Muscle layer of colon (tissue), 2 donors: Measurements from ENCODE around the gene DMD.

ENCODE experiments used
- H3K27ac ChIP-seq: one replicate; pipeline ENCODE4 v1.7.0; 2013; ENCODE audit warnings: low read depth, mild to moderate bottlenecking, low read length, moderate library complexity
- H3K27me3 ChIP-seq, 2 donors: one replicate each; pipeline ENCODE4 v1.7.0; 2013; ENCODE audit warnings: low read length in 2 of 2, mild to moderate bottlenecking in 2 of 2; ENCODE audit not compliant: insufficient read depth in 2 of 2, control insufficient read depth in 1 of 2
- H3K36me3 ChIP-seq: one replicate; pipeline ENCODE4 v1.7.0; 2013; ENCODE audit warnings: mild to moderate bottlenecking, low read length; ENCODE audit not compliant: insufficient read depth
- H3K4me1 ChIP-seq: one replicate; pipeline ENCODE4 v1.7.0; 2013; ENCODE audit warnings: mild to moderate bottlenecking, low read length; ENCODE audit not compliant: insufficient read depth
- H3K4me3 ChIP-seq, 2 donors: one replicate each; pipeline ENCODE4 v1.7.0; 2013; ENCODE audit warnings: low read length in 2 of 2, low read depth in 1 of 2, mild to moderate bottlenecking in 1 of 2, moderate library complexity in 1 of 2
- H3K9ac ChIP-seq: one replicate; pipeline ENCODE4 v1.7.0; 2013; ENCODE audit warnings: low read length
- H3K9me3 ChIP-seq: one replicate; pipeline ENCODE4 v1.7.0; 2013; ENCODE audit warnings: mild to moderate bottlenecking, low read length
- donor health status: abdominal sarcoma.
- donor health status: Adenocarcinoma of cecum.

Gene DMD

GRCh38 chrX:32397562-32398216, 813.7 kb downstream of the DMD start:
- no peaks in the 10 kb centered on the region for H3K27me3 ChIP-seq
- H3K9me3 ChIP-seq: no peaks in the 10 kb centered on the region
- H3K9ac ChIP-seq: no peak overlapping the region
- H3K4me3 ChIP-seq: no peak overlapping the region
- no peak overlapping the region for H3K27ac ChIP-seq
- no peaks in the 10 kb centered on the region for H3K36me3 ChIP-seq
- no peaks in the 10 kb centered on the region for H3K4me1 ChIP-seq

GRCh38 chrX:32395878-32396277, 815.5 kb downstream of the DMD start:
- Histone ChIP-seq H3K9ac (no peak overlapping the region), H3K4me1 (no peaks in the 10 kb centered on the region), H3K9me3 (no peaks in the 10 kb centered on the region), H3K36me3 (no peaks in the 10 kb centered on the region), H3K27me3 (no peaks in the 10 kb centered on the region), H3K27ac (no peak overlapping the region), H3K4me3 (no peak overlapping the region)

GRCh38 chrX:32392655-32393054, 818.7 kb downstream of the DMD start:
- H3K4me3 ChIP-seq: no peak overlapping the region
- H3K27me3 ChIP-seq: no peaks in the 10 kb centered on the region
- no peak overlapping the region for H3K27ac ChIP-seq
- no peaks in the 10 kb centered on the region for H3K36me3 ChIP-seq
- no peaks in the 10 kb centered on the region for H3K4me1 ChIP-seq
- no peaks in the 10 kb centered on the region for H3K9me3 ChIP-seq
- H3K9ac ChIP-seq: no peak overlapping the region

GRCh38 chrX:32370456-32371205, 840.7 kb downstream of the DMD start:
- no peak overlapping the region for H3K4me3 ChIP-seq
- no peak overlapping the region for H3K27ac ChIP-seq
- no peak overlapping the region for H3K9ac ChIP-seq
- H3K27me3 ChIP-seq: no peaks in the 10 kb centered on the region
- no peaks in the 10 kb centered on the region for H3K9me3 ChIP-seq
- H3K36me3 ChIP-seq: no peaks in the 10 kb centered on the region
- H3K4me1 ChIP-seq: no peaks in the 10 kb centered on the region

GRCh38 chrX:32293962-32294700, 917.2 kb downstream of the DMD start:
- Histone ChIP-seq H3K36me3 (no peaks in the 10 kb centered on the region), H3K4me3 (no peak overlapping the region), H3K27ac (no peak overlapping the region), H3K9ac (no peak overlapping the region), H3K4me1 (no peaks in the 10 kb centered on the region), H3K9me3 (no peaks in the 10 kb centered on the region), H3K27me3 (no peaks in the 10 kb centered on the region)

GRCh38 chrX:32289356-32289755, 922.0 kb downstream of the DMD start:
- Histone ChIP-seq H3K27ac (no peak overlapping the region), H3K27me3 (no peaks in the 10 kb centered on the region), H3K36me3 (no peaks in the 10 kb centered on the region), H3K4me3 (no peak overlapping the region), H3K4me1 (no peaks in the 10 kb centered on the region), H3K9me3 (no peaks in the 10 kb centered on the region), H3K9ac (no peak overlapping the region)

GRCh38 chrX:32281853-32282252, 929.5 kb downstream of the DMD start:
- no peaks in the 10 kb centered on the region for H3K27me3 ChIP-seq
- no peak overlapping the region for H3K9ac ChIP-seq
- no peak overlapping the region for H3K4me3 ChIP-seq
- H3K36me3 ChIP-seq: no peaks in the 10 kb centered on the region
- no peak overlapping the region for H3K27ac ChIP-seq
- H3K4me1 ChIP-seq: no peaks in the 10 kb centered on the region
- H3K9me3 ChIP-seq: no peaks in the 10 kb centered on the region

GRCh38 chrX:32280921-32281320, 930.4 kb downstream of the DMD start:
- Histone ChIP-seq H3K9me3 (no peaks in the 10 kb centered on the region), H3K4me3 (no peak overlapping the region), H3K27ac (no peak overlapping the region), H3K36me3 (no peaks in the 10 kb centered on the region), H3K27me3 (no peaks in the 10 kb centered on the region), H3K9ac (no peak overlapping the region), H3K4me1 (no peaks in the 10 kb centered on the region)

GRCh38 chrX:32280489-32280888, 930.9 kb downstream of the DMD start:
- Histone ChIP-seq H3K27ac (no peak overlapping the region), H3K27me3 (no peaks in the 10 kb centered on the region), H3K9ac (no peak overlapping the region), H3K9me3 (no peaks in the 10 kb centered on the region), H3K36me3 (no peaks in the 10 kb centered on the region), H3K4me1 (no peaks in the 10 kb centered on the region), H3K4me3 (no peak overlapping the region)

GRCh38 chrX:32276153-32276552, 935.2 kb downstream of the DMD start:
- H3K4me1 ChIP-seq: no peaks in the 10 kb centered on the region
- H3K27ac ChIP-seq: no peak overlapping the region
- H3K36me3 ChIP-seq: no peaks in the 10 kb centered on the region
- no peaks in the 10 kb centered on the region for H3K9me3 ChIP-seq
- H3K9ac ChIP-seq: no peak overlapping the region
- H3K4me3 ChIP-seq: no peak overlapping the region
- H3K27me3 ChIP-seq: no peaks in the 10 kb centered on the region

- H3K36me3 ChIP-seq: no peaks in the 10 kb centered on the region
- no peak overlapping the region for H3K27ac ChIP-seq
- no peaks in the 10 kb centered on the region for H3K27me3 ChIP-seq
These were observed 941.5 kb downstream of the DMD start for GRCh38 chrX:32269866-32270265.

More at GRCh38 chrX:32269866-32270265, 941.5 kb downstream of the DMD start:
- H3K9ac ChIP-seq: no peak overlapping the region
- H3K9me3 ChIP-seq: no peaks in the 10 kb centered on the region
- H3K4me3 ChIP-seq: no peak overlapping the region
- peaks cover 5% of the 10 kb centered on the region for H3K4me1 ChIP-seq
